LNCAP (cell line): ENCODE results near the gene PHOSPHO2.

Source experiments
- CTCF ChIP-seq: fragments of 450-650 bp; IDR thresholded peaks from 2 replicates; pipeline ENCODE4 v1.5.1; 2017; ENCODE audit warnings: mild to moderate bottlenecking

The PHOSPHO2 gene

GRCh38 chr2:169729274-169729605 lies 35.0 kb downstream of the PHOSPHO2 start:
- TF ChIP-seq CTCF: no peak

- no peak for TF ChIP-seq CTCF
Observed at GRCh38 chr2:169732075-169732474, 37.8 kb downstream of the PHOSPHO2 start.

GRCh38 chr2:169732583-169733358 lies 38.5 kb downstream of the PHOSPHO2 start:
- no peak for TF ChIP-seq CTCF

GRCh38 chr2:169734169-169734847 lies 40.0 kb downstream of the PHOSPHO2 start:
- no peak for TF ChIP-seq CTCF

DNA sequence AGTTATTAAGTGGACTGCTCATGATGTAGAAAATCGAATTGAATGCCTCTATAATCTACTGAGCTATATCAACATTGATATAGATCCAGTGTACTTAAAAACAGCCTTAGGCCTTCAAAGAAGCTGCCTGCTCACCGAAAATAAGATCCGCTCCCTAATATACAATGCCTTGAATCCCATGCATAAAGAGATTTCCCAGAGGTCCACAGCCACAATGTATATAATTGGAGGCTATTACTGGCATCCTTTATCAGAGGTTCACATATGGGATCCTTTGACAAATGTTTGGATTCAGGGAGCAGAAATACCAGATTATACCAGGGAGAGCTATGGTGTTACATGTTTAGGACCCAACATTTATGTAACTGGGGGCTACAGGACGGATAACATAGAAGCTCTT lies 41.4 kb downstream of the PHOSPHO2 start:
- no peak for TF ChIP-seq CTCF

GRCh38 chr2:169736902-169737301 lies 42.6 kb downstream of the PHOSPHO2 start:
- TF ChIP-seq CTCF: no peak

GRCh38 chr2:169738566-169739229 lies 44.4 kb downstream of the PHOSPHO2 start:
- TF ChIP-seq CTCF: no peak
